HEK293T (cell line): Measurements from ENCODE around the gene SBF1.

Experiments used
- ARNT ChIP-seq: fragments of 450-650 bp; IDR thresholded peaks from 2 replicates; pipeline ENCODE4 v1.6.1; 2017; ENCODE audit warnings: mild to moderate bottlenecking
- BHLHE40 ChIP-seq: fragments of 450-650 bp; IDR thresholded peaks from 2 replicates; pipeline ENCODE4 v1.6.1; 2016; ENCODE audit warnings: mild to moderate bottlenecking, moderate library complexity, borderline replicate concordance
- FOXA1 ChIP-seq: fragments of 450-650 bp; IDR thresholded peaks from 2 replicates; pipeline ENCODE4 v1.6.1; 2016; ENCODE audit warnings: mild to moderate bottlenecking
- FOXK2 ChIP-seq: fragments of 450-650 bp; IDR thresholded peaks from 2 replicates; pipeline ENCODE4 v1.6.1; 2016; ENCODE audit warnings: mild to moderate bottlenecking
- FOXM1 ChIP-seq: fragments of 450-650 bp; IDR thresholded peaks from 2 replicates; pipeline ENCODE4 v1.6.1; 2017; ENCODE audit warnings: mild to moderate bottlenecking, borderline replicate concordance
- NFRKB ChIP-seq: fragments of 450-650 bp; IDR thresholded peaks from 2 replicates; pipeline ENCODE4 v1.6.1; 2016; ENCODE audit warnings: mild to moderate bottlenecking, moderate library complexity
- PKNOX1 ChIP-seq: fragments of 450-650 bp; IDR thresholded peaks from 2 replicates; pipeline ENCODE4 v1.6.1; 2016
- SP1 ChIP-seq: fragments of 450-650 bp; IDR thresholded peaks from 2 replicates; pipeline ENCODE4 v1.6.1; 2017
- SUZ12 ChIP-seq: fragments of 450-650 bp; IDR thresholded peaks from 2 replicates; pipeline ENCODE4 v1.6.1; 2016; ENCODE audit warnings: mild to moderate bottlenecking

GRCh38 chr22:50414476-50415248 is 60.2 kb downstream of the SBF1 start:
- TF ChIP-seq ARNT (no peak), NFRKB (no peak), PKNOX1 (no peak), BHLHE40 (no peak), SUZ12 (no peak), FOXK2 (no peak), FOXA1 (no peak), SP1 (no peak), FOXM1 (no peak)
